ENCODE measurements around the gene PIK3AP1. TPM values are rescaled to one million over a fixed set of nuclear protein-coding genes. Genes with fewer than 3 reads are reported as not detected.

PIK3AP1 gene
- total and polyA plus RNA-seq, 4 experiments from 2014 or later, result 1.1 to 2.6 (median 1.5) TPM

DNA sequence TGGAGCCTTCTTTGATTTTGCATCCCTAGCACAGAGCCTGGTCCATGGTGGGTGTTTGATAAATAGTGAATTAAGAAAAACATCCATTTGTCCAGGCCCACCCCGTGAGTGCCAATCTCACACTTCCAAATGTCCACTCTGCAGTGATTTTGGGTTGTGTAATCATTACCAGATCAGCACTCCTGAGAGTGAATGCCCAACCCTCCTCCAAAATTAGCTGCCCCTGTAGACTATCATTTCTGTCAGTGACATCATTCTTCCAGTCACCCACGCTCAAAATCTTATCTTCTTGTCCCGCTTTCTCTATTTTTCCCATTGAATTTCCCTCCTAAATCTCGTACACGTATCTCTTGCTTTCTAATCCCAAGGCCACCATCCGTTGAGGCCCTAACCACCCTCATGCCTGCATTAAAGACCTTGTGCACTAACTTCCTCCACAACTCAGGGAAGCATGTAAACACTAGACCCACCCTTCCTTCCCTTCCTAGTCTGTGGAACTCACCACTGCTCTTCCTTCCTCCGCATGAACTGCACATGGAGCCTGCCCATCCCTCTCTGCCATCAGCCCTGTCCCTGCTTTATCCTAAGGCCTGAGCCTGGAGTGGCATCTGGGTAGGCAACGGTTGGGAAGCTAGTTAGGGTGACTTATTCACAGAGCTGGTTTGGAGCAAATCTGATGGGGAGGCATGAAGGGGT is 32.8 kb downstream of the PIK3AP1 start:
- peaks cover 0 to 6% (median 2%) of the 10 kb centered on the region in 4 donors for H3K4me1 Mint-ChIP-seq
- intact Hi-C loops (cut with micrococcal nuclease), result no loop called here
- no peak for DNase-seq
- Histone ChIP-seq H3K4me3 (ENCODE audit: low read length in 2 of 2) (no peak overlapping the region), H3K36me3 (ENCODE audit: insufficient read depth, low read length) (no peaks in the 10 kb centered on the region), H3K27ac (ENCODE audit: low read depth, low read length) (no peak overlapping the region), H3K27me3 (ENCODE audit: insufficient read depth, low read length) (no peaks in the 10 kb centered on the region), H3K4me1 (ENCODE audit: insufficient read depth, low read length) (no peaks in the 10 kb centered on the region), H3K9me3 (ENCODE audit: control insufficient read depth in 1 of 2, low read length in 2 of 2) (no peaks in the 10 kb centered on the region)
- H3K36me3 Mint-ChIP-seq, result no peaks in the 10 kb centered on the region
- ChIA-PET CTCF (ENCODE audit: partially characterized antibody) (no interaction called here), POLR2A (ENCODE audit: partially characterized antibody) (no interaction called here)
- H3K4me3 Mint-ChIP-seq, result peak overlapping the region in 1 of 8 donors; percentile 46
- H3K9me3 Mint-ChIP-seq, result peaks cover 0 to 2% (median 0%) of the 10 kb centered on the region in 8 donors
- H3K27me3 Mint-ChIP-seq, result no peaks in the 10 kb centered on the region
- peak overlapping the region in 2 of 7 donors; percentile 37 to 86 for H3K27ac Mint-ChIP-seq

DNA sequence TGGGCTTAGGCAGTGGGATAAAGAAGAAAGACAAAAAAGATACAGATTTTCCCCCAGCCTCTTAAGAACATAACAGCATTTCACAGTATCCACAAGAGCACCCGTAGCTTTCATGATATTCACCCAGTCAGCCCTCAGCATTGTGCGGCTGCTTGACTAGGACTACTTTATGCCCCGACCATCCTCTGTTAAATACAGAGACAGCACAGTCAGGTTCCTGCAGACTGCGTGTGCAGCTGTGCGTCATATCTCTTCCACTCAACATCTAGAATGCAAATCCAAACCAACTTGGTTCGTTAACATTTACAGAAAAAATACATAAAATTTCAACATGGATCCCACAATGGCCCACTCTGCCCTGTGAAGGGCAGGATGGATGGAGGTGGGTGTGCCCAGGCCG is 33.8 kb downstream of the PIK3AP1 start:
- H3K4me3 Mint-ChIP-seq, result no peak overlapping the region
- CTCF ChIA-PET (ENCODE audit: partially characterized antibody), result no interaction called here

DNA sequence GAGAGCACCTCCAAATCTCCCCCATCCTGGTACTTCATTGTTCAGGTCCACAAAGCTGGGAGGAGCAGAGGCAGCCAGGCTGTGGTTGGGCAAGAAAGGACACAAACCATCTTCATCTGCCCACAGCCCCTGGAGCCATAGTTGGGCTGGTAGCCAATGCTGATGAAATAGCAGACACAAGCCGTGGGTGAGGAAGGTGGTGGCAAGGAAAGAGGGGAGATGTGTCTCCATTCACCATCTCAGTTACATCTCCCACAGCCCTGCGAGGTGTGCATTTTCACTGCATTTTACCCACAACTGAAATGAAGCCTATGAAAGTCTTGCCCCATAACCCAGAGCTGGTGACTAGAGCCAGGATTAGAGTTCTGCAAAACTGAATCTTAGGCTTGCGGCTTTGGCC is 35.0 kb downstream of the PIK3AP1 start:
- Mint-ChIP-seq H3K36me3 (no peaks in the 10 kb centered on the region), H3K4me1 (peaks cover 0 to 6% (median 2%) of the 10 kb centered on the region in 4 donors), H3K9me3 (peaks cover 0 to 7% (median 3%) of the 10 kb centered on the region in 8 donors), H3K4me3 (no peak overlapping the region), H3K27me3 (peaks cover 0 to 2% of the 10 kb centered on the region in 2 donors), H3K27ac (no peak overlapping the region)
- no peaks in the 10 kb centered on the region for H3K9me3 ChIP-seq (ENCODE audit: control insufficient read depth in 1 of 2, low read length in 2 of 2)
- no peaks in the 10 kb centered on the region for H3K36me3 ChIP-seq (ENCODE audit: insufficient read depth, low read length)
- ChIA-PET CTCF (ENCODE audit: partially characterized antibody) (interaction anchor here (1.3 kb wide), 1 partner anchor 12 kb away, joined by 3 read pairs; no protein-coding TSS in a partner anchor), POLR2A (ENCODE audit: partially characterized antibody) (interaction anchor here (0.6 kb wide), 1 partner anchor 32 kb away, joined by 5 read pairs; no protein-coding TSS in a partner anchor)
- DNase-seq, result no peak
- H3K4me1 ChIP-seq (ENCODE audit: insufficient read depth, low read length), result no peaks in the 10 kb centered on the region
- H3K4me3 ChIP-seq (ENCODE audit: low read length in 2 of 2), result no peak overlapping the region
- H3K27ac ChIP-seq (ENCODE audit: low read depth, low read length), result no peak overlapping the region
- no peaks in the 10 kb centered on the region for H3K27me3 ChIP-seq (ENCODE audit: insufficient read depth, low read length)
- intact Hi-C loops (cut with micrococcal nuclease), result no loop called here

More for the DNA sequence above, 33.8 kb downstream of the PIK3AP1 start:
- DNase-seq, result no peak
- no peaks in the 10 kb centered on the region for H3K36me3 Mint-ChIP-seq
- POLR2A ChIA-PET (ENCODE audit: partially characterized antibody), result no interaction called here
- Histone ChIP-seq H3K27me3 (ENCODE audit: insufficient read depth, low read length) (no peaks in the 10 kb centered on the region), H3K36me3 (ENCODE audit: insufficient read depth, low read length) (no peaks in the 10 kb centered on the region), H3K4me3 (ENCODE audit: low read length in 2 of 2) (no peak overlapping the region), H3K4me1 (ENCODE audit: insufficient read depth, low read length) (no peaks in the 10 kb centered on the region), H3K9me3 (ENCODE audit: control insufficient read depth in 1 of 2, low read length in 2 of 2) (no peaks in the 10 kb centered on the region), H3K27ac (ENCODE audit: low read depth, low read length) (no peak overlapping the region)
- H3K9me3 Mint-ChIP-seq, result peaks cover 0 to 2% (median 0%) of the 10 kb centered on the region in 8 donors
- H3K27ac Mint-ChIP-seq, result no peak overlapping the region
- H3K27me3 Mint-ChIP-seq, result no peaks in the 10 kb centered on the region
- intact Hi-C loops (cut with micrococcal nuclease), result no loop called here
- peaks cover 0 to 6% (median 2%) of the 10 kb centered on the region in 4 donors for H3K4me1 Mint-ChIP-seq

DNA sequence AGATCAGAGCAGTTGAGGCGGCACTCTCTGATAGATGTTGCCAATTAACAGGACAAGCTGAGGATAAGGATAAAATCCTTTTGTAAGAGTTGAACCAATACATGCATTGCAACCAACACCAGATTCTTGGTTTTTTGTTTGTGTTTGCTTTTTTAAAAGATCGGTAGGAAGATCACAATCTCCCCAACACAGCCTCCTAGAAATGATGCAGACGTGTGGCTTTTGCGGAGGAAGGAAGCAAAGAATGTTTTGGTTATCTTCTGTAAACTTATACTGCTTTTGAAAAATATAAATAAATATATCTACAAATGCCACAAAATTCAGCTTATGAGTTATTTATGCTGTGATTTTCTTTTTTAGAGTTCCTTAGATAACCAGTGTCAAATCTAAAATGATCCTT is 35.5 kb downstream of the PIK3AP1 start:
- Histone ChIP-seq H3K4me3 (ENCODE audit: low read length in 2 of 2) (no peak overlapping the region), H3K27me3 (ENCODE audit: insufficient read depth, low read length) (no peaks in the 10 kb centered on the region), H3K27ac (ENCODE audit: low read depth, low read length) (no peak overlapping the region), H3K4me1 (ENCODE audit: insufficient read depth, low read length) (no peaks in the 10 kb centered on the region), H3K36me3 (ENCODE audit: insufficient read depth, low read length) (no peaks in the 10 kb centered on the region), H3K9me3 (ENCODE audit: control insufficient read depth in 1 of 2, low read length in 2 of 2) (no peaks in the 10 kb centered on the region)
- peaks cover 0 to 7% (median 3%) of the 10 kb centered on the region in 8 donors for H3K9me3 Mint-ChIP-seq
- H3K4me3 Mint-ChIP-seq, result no peak overlapping the region
- intact Hi-C loops (cut with micrococcal nuclease), result no loop called here
- CTCF ChIA-PET (ENCODE audit: partially characterized antibody), result interaction anchor here (1.3 kb wide), 1 partner anchor 12 kb away, joined by 3 read pairs; no protein-coding TSS in a partner anchor
- H3K27ac Mint-ChIP-seq, result no peak overlapping the region
- no peak for DNase-seq
- H3K36me3 Mint-ChIP-seq, result no peaks in the 10 kb centered on the region
- peaks cover 0 to 6% (median 2%) of the 10 kb centered on the region in 4 donors for H3K4me1 Mint-ChIP-seq
- POLR2A ChIA-PET (ENCODE audit: partially characterized antibody), result no interaction called here
- H3K27me3 Mint-ChIP-seq, result peaks cover 0 to 2% of the 10 kb centered on the region in 2 donors

DNA sequence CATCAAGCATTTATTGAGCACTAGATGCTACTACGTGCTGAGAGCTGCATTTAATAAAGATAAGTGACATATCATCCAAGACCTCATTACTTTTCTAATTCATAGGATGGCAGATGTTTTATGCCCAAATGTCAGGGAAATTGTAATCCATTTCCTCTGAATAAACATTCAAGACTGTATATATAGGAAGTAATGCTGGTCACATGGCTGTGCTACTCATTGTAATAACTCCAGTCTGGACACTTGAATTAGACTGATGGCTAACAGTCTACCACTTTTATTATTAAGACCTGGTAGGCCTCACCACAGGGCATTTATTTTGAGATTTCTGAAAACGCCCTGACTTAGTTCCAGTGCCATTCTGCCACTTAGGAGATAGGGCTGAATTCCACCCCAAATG is 36.6 kb downstream of the PIK3AP1 start:
- Histone ChIP-seq H3K4me3 (ENCODE audit: low read length in 2 of 2) (no peak overlapping the region), H3K36me3 (ENCODE audit: insufficient read depth, low read length) (no peaks in the 10 kb centered on the region), H3K9me3 (ENCODE audit: control insufficient read depth in 1 of 2, low read length in 2 of 2) (no peaks in the 10 kb centered on the region), H3K27ac (ENCODE audit: low read depth, low read length) (no peak overlapping the region), H3K4me1 (ENCODE audit: insufficient read depth, low read length) (no peaks in the 10 kb centered on the region), H3K27me3 (ENCODE audit: insufficient read depth, low read length) (no peaks in the 10 kb centered on the region)
- DNase-seq, result no peak
- Mint-ChIP-seq H3K9me3 (peaks cover 0 to 7% (median 3%) of the 10 kb centered on the region in 8 donors), H3K27ac (no peak overlapping the region), H3K4me3 (no peak overlapping the region), H3K36me3 (no peaks in the 10 kb centered on the region), H3K27me3 (peaks cover 0 to 2% of the 10 kb centered on the region in 2 donors), H3K4me1 (peaks cover 0 to 6% (median 2%) of the 10 kb centered on the region in 4 donors)
- ChIA-PET POLR2A (ENCODE audit: partially characterized antibody) (no interaction called here), CTCF (ENCODE audit: partially characterized antibody) (no interaction called here)
- intact Hi-C loops (cut with micrococcal nuclease), result no loop called here

DNA sequence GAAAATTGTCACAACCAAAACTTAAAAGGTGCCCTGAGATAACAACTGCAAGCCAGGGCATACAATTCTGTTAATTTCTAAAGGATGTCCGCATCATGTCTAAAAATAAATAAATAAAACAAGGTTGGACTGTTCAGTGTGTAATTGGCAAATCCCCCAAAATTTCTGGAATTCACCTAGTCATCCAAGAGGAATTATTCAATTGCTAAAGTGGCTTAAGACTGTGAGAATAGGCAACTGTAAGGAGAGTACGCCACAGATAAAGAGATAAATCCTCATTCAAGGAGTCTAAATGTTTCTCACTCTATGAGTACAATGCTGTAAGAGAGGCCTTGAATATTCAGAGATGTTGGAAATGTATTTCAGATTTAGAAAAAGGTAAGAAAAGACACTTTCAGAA is 37.2 kb downstream of the PIK3AP1 start:
- Histone ChIP-seq H3K27me3 (ENCODE audit: insufficient read depth, low read length) (no peaks in the 10 kb centered on the region), H3K9me3 (ENCODE audit: control insufficient read depth in 1 of 2, low read length in 2 of 2) (no peaks in the 10 kb centered on the region), H3K36me3 (ENCODE audit: insufficient read depth, low read length) (no peaks in the 10 kb centered on the region), H3K27ac (ENCODE audit: low read depth, low read length) (no peak overlapping the region), H3K4me3 (ENCODE audit: low read length in 2 of 2) (no peak overlapping the region), H3K4me1 (ENCODE audit: insufficient read depth, low read length) (no peaks in the 10 kb centered on the region)
- Mint-ChIP-seq H3K36me3 (no peaks in the 10 kb centered on the region), H3K4me3 (no peak overlapping the region), H3K27ac (no peak overlapping the region), H3K4me1 (peaks cover 0 to 6% (median 2%) of the 10 kb centered on the region in 4 donors), H3K27me3 (peaks cover 0 to 2% of the 10 kb centered on the region in 2 donors), H3K9me3 (peaks cover 0 to 7% (median 3%) of the 10 kb centered on the region in 8 donors)
- ChIA-PET POLR2A (ENCODE audit: partially characterized antibody) (no interaction called here), CTCF (ENCODE audit: partially characterized antibody) (no interaction called here)
- intact Hi-C loops (cut with micrococcal nuclease), result no loop called here
- no peak for DNase-seq

DNA sequence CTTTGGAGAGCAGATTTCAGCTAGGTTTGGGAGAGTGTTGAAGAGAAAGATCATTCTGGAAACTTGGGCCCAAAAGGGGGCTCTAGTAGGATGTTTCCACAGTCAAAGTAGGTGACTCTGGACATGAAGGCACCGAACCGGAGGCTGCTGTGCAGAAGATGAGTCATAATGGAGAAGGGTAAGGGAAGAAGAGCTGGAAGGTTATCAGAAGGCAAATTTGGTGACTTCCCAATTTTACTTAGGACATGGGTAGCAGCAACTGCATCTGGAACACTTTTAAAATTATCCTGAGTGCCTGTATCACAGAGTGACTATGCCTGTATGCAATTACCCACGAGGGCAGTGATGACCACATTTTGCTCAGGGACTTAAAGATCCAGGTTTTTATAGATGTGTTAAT is 38.8 kb downstream of the PIK3AP1 start:
- H3K4me1 ChIP-seq (ENCODE audit: insufficient read depth, low read length), result no peaks in the 10 kb centered on the region
- CTCF ChIA-PET (ENCODE audit: partially characterized antibody), result no interaction called here
- no peaks in the 10 kb centered on the region for H3K27me3 ChIP-seq (ENCODE audit: insufficient read depth, low read length)
- no peak overlapping the region for H3K4me3 ChIP-seq (ENCODE audit: low read length in 2 of 2)
- no peak overlapping the region for H3K27ac Mint-ChIP-seq
- H3K9me3 Mint-ChIP-seq, result peaks cover 0 to 7% (median 3%) of the 10 kb centered on the region in 8 donors
- POLR2A ChIA-PET (ENCODE audit: partially characterized antibody), result no interaction called here
- H3K9me3 ChIP-seq (ENCODE audit: control insufficient read depth in 1 of 2, low read length in 2 of 2), result no peaks in the 10 kb centered on the region
- H3K27me3 Mint-ChIP-seq, result peaks cover 0 to 2% of the 10 kb centered on the region in 2 donors
- H3K4me3 Mint-ChIP-seq, result no peak overlapping the region
- H3K36me3 ChIP-seq (ENCODE audit: insufficient read depth, low read length), result no peaks in the 10 kb centered on the region
- intact Hi-C loops (cut with micrococcal nuclease), result no loop called here
- H3K27ac ChIP-seq (ENCODE audit: low read depth, low read length), result no peak overlapping the region
- no peak for DNase-seq
- no peaks in the 10 kb centered on the region for H3K4me1 Mint-ChIP-seq
- H3K36me3 Mint-ChIP-seq, result no peaks in the 10 kb centered on the region
